ENCODE measurements around the gene PYGB. TPM values are rescaled to one million over a fixed set of nuclear protein-coding genes. Genes with fewer than 3 reads are reported as not detected.

The PYGB gene
- total RNA-seq, 2 donors from 2014 or later, result 231 to 261 TPM

DNA sequence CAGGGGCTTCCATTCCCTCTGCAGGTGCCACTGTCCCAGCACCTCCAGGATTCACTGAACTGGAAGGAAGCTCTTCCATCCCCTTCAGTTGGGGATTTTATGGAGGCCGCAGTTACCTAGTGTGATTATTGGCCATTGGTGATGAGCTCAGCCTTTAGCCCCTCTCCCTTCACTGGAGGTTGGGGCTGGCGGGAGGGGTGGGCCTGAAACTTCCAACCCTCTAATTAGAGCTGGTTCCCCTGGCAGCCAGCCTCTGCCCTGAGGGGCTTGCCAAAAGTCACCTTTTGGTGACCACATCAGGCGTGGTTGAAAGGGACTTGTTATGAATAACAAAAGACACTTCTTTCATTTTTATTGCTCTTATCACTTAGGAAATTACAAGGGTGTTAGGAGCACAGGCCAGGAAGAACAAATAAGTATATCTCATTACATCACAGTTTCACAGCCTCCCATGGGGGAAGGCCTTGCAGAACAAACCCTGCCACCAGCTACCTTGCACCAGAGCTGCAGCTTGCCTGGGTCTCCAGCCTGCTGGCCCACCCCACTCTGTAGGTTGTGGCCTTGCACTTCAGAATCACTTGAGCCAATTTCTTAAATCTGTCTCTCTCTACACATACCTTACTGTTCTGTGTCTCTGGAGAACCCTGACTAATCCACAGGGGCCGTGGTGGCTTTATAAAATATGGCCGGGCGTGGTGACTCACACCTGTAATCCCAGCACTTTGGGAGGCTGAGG lies 5.0 kb downstream of the PYGB start:
- intact Hi-C loops (cut with DNase I), result no loop called here
- WGBS, result 69% methylated on average over 6 of the region's 6 CpGs
- H3K27ac ChIP-seq, result peak overlapping the region in 1 of 2 donors; percentile 96

DNA sequence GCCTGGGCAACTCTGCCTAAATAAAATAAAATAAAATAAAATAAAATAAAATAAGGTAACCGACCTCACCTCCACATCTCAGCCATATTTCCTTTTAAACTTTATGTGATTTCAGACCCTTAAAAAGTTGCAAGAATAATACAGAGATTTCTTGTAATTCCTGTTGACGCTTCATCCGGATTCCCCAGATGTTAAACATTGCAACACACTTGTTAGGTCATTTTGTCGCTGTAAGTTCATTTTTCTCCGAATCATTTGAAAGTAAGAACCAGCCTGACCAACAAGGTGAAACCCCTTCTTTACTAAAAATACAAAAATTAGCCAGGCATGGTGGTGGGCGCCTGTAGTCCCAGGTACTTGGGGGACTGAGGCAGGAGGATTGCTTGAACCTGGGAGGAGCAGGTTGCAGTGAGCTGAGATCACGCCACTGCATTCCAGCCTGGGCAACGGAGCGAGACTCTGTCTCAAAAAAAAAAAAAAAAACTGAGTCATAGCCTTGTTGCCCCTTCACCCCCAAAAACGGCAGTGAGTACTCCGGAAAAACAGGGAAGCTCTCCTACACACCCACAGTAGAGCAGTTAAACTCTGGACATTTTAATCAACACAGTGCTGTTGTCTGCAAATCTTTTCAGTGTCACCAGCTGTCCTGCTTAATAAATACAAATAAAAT lies 5.9 kb downstream of the PYGB start:
- Histone ChIP-seq H3K27me3 (replicated peaks; ENCODE audit: insufficient read depth) (no peaks in the 10 kb centered on the region), H3K27ac (peak overlapping the region in 1 of 2 donors; percentile 86), H3K9me3 (no peaks in the 10 kb centered on the region), H3K4me3 (no peak overlapping the region), H3K4me1 (replicated peaks) (peaks cover 34% of the 10 kb centered on the region), H3K36me3 (no peaks in the 10 kb centered on the region)
- intact Hi-C loops (cut with DNase I), result no loop called here
- DNase-seq (ENCODE audit: low spot score), result no peak
- WGBS, result 80% methylated on average over 11 of the region's 11 CpGs
- TF ChIP-seq POLR2A (IDR thresholded peaks at IDR 0.05) (no peak), POLR2AphosphoS5 (IDR thresholded peaks at IDR 0.05) (no peak)
- TF ChIP-seq, protein P1, sequence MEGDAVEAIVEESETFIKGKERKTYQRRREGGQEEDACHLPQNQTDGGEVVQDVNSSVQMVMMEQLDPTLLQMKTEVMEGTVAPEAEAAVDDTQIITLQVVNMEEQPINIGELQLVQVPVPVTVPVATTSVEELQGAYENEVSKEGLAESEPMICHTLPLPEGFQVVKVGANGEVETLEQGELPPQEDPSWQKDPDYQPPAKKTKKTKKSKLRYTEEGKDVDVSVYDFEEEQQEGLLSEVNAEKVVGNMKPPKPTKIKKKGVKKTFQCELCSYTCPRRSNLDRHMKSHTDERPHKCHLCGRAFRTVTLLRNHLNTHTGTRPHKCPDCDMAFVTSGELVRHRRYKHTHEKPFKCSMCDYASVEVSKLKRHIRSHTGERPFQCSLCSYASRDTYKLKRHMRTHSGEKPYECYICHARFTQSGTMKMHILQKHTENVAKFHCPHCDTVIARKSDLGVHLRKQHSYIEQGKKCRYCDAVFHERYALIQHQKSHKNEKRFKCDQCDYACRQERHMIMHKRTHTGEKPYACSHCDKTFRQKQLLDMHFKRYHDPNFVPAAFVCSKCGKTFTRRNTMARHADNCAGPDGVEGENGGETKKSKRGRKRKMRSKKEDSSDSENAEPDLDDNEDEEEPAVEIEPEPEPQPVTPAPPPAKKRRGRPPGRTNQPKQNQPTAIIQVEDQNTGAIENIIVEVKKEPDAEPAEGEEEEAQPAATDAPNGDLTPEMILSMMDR (IDR thresholded peaks at IDR 0.05), result no peak

More for the DNA sequence above, 5.0 kb downstream of the PYGB start:
- TF ChIP-seq POLR2AphosphoS5 (IDR thresholded peaks at IDR 0.05), result no peak
- no peak for TF ChIP-seq POLR2A (IDR thresholded peaks at IDR 0.05)
- TF ChIP-seq, protein P1 (IDR thresholded peaks at IDR 0.05), result no peak
- no peaks in the 10 kb centered on the region for H3K36me3 ChIP-seq
- no peak for DNase-seq (ENCODE audit: low spot score)
- no peaks in the 10 kb centered on the region for H3K27me3 ChIP-seq (replicated peaks; ENCODE audit: insufficient read depth)
- no peak overlapping the region for H3K4me3 ChIP-seq
- no peaks in the 10 kb centered on the region for H3K9me3 ChIP-seq
- peaks cover 34% of the 10 kb centered on the region for H3K4me1 ChIP-seq (replicated peaks)

DNA sequence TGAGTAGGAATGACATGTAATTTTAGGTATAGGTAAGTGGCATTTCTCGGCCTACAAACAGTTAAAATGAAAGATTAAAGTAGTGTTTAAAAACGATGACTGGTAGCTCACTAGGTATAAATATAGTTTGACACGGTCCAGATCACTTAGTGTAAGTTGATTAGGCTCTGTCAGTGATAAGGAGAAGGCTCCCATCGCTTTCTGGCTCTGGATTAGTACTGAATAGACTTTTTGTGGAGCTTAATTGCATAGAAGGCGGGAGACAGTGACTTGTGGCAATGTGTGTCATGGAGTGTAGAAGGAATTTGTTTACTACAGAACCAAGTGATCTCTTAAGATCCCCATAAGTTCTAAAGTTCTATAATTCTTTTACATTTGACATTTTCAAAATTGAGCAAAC lies 6.7 kb downstream of the PYGB start:
- Histone ChIP-seq H3K36me3 (peaks cover 0 to 1% of the 10 kb centered on the region in 2 donors), H3K27me3 (replicated peaks; ENCODE audit: insufficient read depth) (no peaks in the 10 kb centered on the region), H3K4me3 (no peak overlapping the region), H3K27ac (peak overlapping the region; percentile 80 to 86), H3K9me3 (no peaks in the 10 kb centered on the region), H3K4me1 (replicated peaks) (peaks cover 34% of the 10 kb centered on the region)
- DNase-seq (ENCODE audit: low spot score), result no peak
- TF ChIP-seq POLR2A (IDR thresholded peaks at IDR 0.05) (no peak), POLR2AphosphoS5 (IDR thresholded peaks at IDR 0.05) (no peak)
- TF ChIP-seq, protein P1 (IDR thresholded peaks at IDR 0.05), result no peak
- intact Hi-C loops (cut with DNase I), result no loop called here
- 75% methylated on average over 5 of the region's 5 CpGs for WGBS

DNA sequence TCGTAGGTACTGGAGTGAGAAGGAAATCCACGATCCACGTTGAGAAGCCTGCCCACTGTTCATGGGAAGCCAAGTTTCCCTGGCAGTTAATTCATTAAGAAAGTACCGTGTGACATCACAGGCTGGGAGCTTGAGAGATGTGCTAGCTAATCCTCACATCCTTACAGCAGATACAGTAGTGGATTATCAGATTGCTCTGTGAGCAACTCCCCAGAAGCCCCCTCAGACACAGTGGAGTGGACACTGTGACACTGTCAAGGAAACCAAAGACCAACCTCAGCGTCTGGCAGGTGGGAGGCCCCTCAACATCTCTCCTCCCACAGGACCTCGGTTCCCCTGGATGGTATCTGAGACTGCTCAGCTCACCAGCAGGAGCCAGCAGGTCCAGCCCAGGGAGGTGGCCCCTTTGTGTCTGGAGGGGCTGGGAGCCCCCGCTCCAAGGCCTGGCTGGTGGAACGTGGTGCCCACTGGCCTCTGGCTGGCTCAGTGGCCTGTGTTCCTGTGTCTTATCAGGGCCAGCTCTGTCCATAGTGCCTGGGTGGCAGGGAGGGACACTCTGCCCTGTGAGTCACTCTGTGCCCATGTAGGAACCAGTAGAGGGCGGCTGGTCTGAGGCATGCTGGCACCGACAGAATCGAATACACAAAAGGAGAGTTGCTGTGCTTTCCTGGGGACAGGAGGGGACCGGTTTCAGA lies 7.2 kb downstream of the PYGB start:
- Histone ChIP-seq H3K4me1 (replicated peaks) (peaks cover 34% of the 10 kb centered on the region), H3K27ac (peak overlapping the region; percentile 80 to 86), H3K4me3 (no peak overlapping the region), H3K9me3 (no peaks in the 10 kb centered on the region), H3K27me3 (replicated peaks; ENCODE audit: insufficient read depth) (no peaks in the 10 kb centered on the region), H3K36me3 (peaks cover 0 to 6% of the 10 kb centered on the region in 2 donors)
- intact Hi-C loops (cut with DNase I), result no loop called here
- peak; percentile 85 for DNase-seq (ENCODE audit: low spot score)
- 53% methylated on average over 12 of the region's 12 CpGs for WGBS
- TF ChIP-seq POLR2A (IDR thresholded peaks at IDR 0.05) (no peak), POLR2AphosphoS5 (IDR thresholded peaks at IDR 0.05) (peak; percentile 81)
- TF ChIP-seq, protein P1 (IDR thresholded peaks at IDR 0.05), result peak in 2 of 4 experiments; percentile 27 to 48

Measured in prostate gland (tissue), 2 donors.